K562 (cell line): ENCODE data around the gene PATL2. TPM values are rescaled to one million over a fixed set of nuclear protein-coding genes. Genes with fewer than 3 reads are reported as not detected.

Experiments used
- CCAR2 ChIP-seq: fragments of 200-400 bp; formaldehyde crosslinking; IDR thresholded peaks from 2 replicates; pipeline ENCODE4 v1.6.1; 2017; ENCODE audit warnings: mild to moderate bottlenecking, low read depth, low read length
- ESRRB ChIP-seq: fragments of 250-450 bp; sonication (Bioruptor Pico); IDR thresholded peaks from 2 replicates; pipeline ENCODE4 v1.5.0; 2020; ENCODE audit warnings: mild to moderate bottlenecking, moderate library complexity, borderline replicate concordance
- EWSR1 ChIP-seq: fragments of 450-650 bp; IDR thresholded peaks from 2 replicates; pipeline ENCODE4 v1.6.1; 2018; ENCODE audit warnings: borderline replicate concordance, mild to moderate bottlenecking, low read depth, moderate library complexity; ENCODE audit not compliant: partially characterized antibody
- HDAC3 ChIP-seq: fragments of 450-650 bp; IDR thresholded peaks from 2 replicates; pipeline ENCODE4 v1.6.1; 2018; ENCODE audit warnings: borderline replicate concordance, mild to moderate bottlenecking, moderate library complexity; ENCODE audit not compliant: partially characterized antibody
- MAFK ChIP-seq: IDR thresholded peaks from 2 replicates; pipeline ENCODE4 v1.6.1; 2011; ENCODE audit warnings: low read length, improper control_type of control experiment
- MBD2 ChIP-seq: sonication (generic); IDR thresholded peaks from 2 replicates; pipeline ENCODE4 v1.6.1; 2016; ENCODE audit warnings: low read depth, borderline replicate concordance
- MYC ChIP-seq, 2 experiments: fragments of 250-450 bp in 1 of 2; sonication (Bioruptor Pico) in 1 of 2; IDR thresholded peaks; 2 replicates each; pipeline versions ENCODE4 v1.5.1 to v1.6.1; 2012 to 2021; ENCODE audit warnings: low read depth in 2 of 2, borderline replicate concordance in 1 of 2, improper control_type of control experiment in 1 of 2, low read length in 1 of 2, mild to moderate bottlenecking in 1 of 2, moderate library complexity in 1 of 2
- NR4A1 ChIP-seq, 2 experiments: fragments of 250-450 bp in 1 of 2; fragments of 450-650 bp in 1 of 2; sonication (Bioruptor Pico) in 1 of 2; IDR thresholded peaks; 2 replicates each; pipeline versions ENCODE4 v1.4.0 to v1.6.1; 2016 to 2020; ENCODE audit warnings: mild to moderate bottlenecking in 2 of 2, missing compliant biosample characterization in 1 of 2, missing genetic modification characterization in 1 of 2, moderate library complexity in 1 of 2
- RBM25 ChIP-seq: fragments of 200-400 bp; formaldehyde crosslinking; IDR thresholded peaks from 2 replicates; pipeline ENCODE4 v1.6.1; 2018; ENCODE audit warnings: low read length, low read depth, moderate library complexity; ENCODE audit not compliant: severe bottlenecking
- polyA plus RNA-seq, 8 experiments: library from polyadenylated mRNA; depleted of rRNA in 4 of 8; stranded (reverse) in 5 of 8; unstranded in 3 of 8; fragments of >200 nt; fragmentation: Nextera tagmentation in 2 of 8; fragmentation: Illumina TruSeq in 1 of 8; extraction: Ambion mirVana in 2 of 8; extraction: Trizol in 1 of 8; gene quantifications; 2 replicates each; pipeline versions ENCODE4 v1.2.1 to v1.2.3, GENCODE V29; 2011 to 2014; ENCODE audit warnings: inconsistent platforms in 1 of 8, missing spikeins in 1 of 8
- total RNA-seq, 7 experiments: library from RNA; depleted of rRNA in 6 of 7; stranded (reverse); fragments of >200 nt in 6 of 7; fragmentation: Illumina TruSeq in 2 of 7; extraction: Trizol in 2 of 7; gene quantifications; 2 replicates each; pipeline versions ENCODE4 v1.2.1 to v1.2.3, GENCODE V29; 2011 to 2021; ENCODE audit warnings: low replicate concordance in 1 of 7
- TF ChIP-seq, protein P1 (sequence below), 2 experiments: IDR thresholded peaks; 2 replicates each; pipeline ENCODE4 v1.6.1; 2012; ENCODE audit warnings: improper control_type of control experiment in 2 of 2, low read depth in 2 of 2, low read length in 2 of 2, borderline replicate concordance in 1 of 2
- TF ChIP-seq, protein P2 (sequence below): fragments of 250-450 bp; sonication (Bioruptor Pico); IDR thresholded peaks from 2 replicates; pipeline ENCODE4 v1.9.0; 2021; ENCODE audit warnings: mild to moderate bottlenecking, inconsistent platforms
- TF ChIP-seq, protein P3 (sequence below): sonication (generic); formaldehyde crosslinking; IDR thresholded peaks from 2 replicates; pipeline ENCODE4 v1.8.1; 2023; ENCODE audit warnings: mild to moderate bottlenecking, missing genetic modification reagents
- TF ChIP-seq, protein P4 (sequence below): sonication (generic); formaldehyde crosslinking; IDR thresholded peaks from 2 replicates; pipeline ENCODE4 v1.8.0; 2022; ENCODE audit warnings: missing genetic modification reagents, mild to moderate bottlenecking, borderline replicate concordance

The PATL2 gene
- total and polyA plus RNA-seq, 9 of the 15 experiments (the other 6 are each of a cell fraction or from before 2014, with no cell fraction given), result 0.42 to 1.1 (median 0.86) TPM

DNA sequence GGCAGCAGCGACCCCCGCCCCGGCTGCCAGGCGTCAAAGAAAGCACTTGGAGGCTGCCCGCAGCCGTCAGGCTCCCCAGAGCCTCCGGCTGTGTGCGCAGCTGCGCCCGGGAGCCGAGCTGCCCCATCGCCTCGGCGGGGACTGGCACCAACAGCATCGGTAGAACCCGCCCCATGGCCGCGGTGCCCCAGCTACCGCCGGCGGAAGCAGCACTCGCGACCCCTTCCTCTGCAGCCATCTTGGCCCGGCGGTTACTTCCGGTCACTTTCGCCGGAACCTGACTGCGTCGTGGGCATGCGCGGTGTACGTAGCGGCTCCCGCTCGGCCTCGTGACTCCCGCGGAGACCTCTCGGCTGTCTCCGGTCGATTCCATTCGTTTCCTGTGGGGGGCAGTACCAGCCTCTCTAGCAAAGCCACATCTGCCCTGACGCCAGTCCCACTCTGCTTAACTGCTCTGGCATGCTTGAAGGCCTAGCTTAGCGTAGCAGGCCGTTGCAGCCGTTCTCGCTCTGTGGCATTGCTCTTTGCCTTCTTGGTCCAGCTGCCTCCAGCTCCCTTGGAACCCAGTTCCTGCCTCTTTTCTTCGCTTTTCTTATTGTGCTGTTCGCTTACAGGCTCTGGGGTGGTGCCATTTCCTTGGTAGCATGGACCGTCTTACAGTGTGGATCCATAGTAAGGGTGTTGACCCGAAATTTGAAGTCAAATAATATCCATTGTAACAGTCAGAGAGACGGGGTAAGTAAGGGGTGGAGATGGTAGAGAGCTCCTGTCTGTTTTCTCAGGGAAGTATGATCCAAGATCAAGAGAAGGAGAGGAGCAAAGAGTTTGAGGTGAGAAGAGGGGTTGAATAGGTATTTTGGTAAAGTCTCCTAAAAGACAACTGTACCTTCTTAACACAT lies 47.5 kb downstream of the PATL2 start, which contains the start of gene SPG11 (continued):
- TF ChIP-seq, protein P1, sequence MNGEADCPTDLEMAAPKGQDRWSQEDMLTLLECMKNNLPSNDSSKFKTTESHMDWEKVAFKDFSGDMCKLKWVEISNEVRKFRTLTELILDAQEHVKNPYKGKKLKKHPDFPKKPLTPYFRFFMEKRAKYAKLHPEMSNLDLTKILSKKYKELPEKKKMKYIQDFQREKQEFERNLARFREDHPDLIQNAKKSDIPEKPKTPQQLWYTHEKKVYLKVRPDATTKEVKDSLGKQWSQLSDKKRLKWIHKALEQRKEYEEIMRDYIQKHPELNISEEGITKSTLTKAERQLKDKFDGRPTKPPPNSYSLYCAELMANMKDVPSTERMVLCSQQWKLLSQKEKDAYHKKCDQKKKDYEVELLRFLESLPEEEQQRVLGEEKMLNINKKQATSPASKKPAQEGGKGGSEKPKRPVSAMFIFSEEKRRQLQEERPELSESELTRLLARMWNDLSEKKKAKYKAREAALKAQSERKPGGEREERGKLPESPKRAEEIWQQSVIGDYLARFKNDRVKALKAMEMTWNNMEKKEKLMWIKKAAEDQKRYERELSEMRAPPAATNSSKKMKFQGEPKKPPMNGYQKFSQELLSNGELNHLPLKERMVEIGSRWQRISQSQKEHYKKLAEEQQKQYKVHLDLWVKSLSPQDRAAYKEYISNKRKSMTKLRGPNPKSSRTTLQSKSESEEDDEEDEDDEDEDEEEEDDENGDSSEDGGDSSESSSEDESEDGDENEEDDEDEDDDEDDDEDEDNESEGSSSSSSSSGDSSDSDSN (IDR thresholded peaks at IDR 0.05; ENCODE audit: borderline replicate concordance in 1 of 2, low read depth in 2 of 2, low read length in 2 of 2), result 0 out of 4 replicates have a peak, but pooled peaks have one; percentile 18 to 19
- TF ChIP-seq NR4A1 (CRISPR knock-in tag; IDR thresholded peaks at IDR 0.05) (peak; percentile 93), NR4A1 (tag; IDR thresholded peaks at IDR 0.05) (peak; percentile 89), ESRRB (CRISPR knock-in tag) (peak; percentile 55; the same call in 1 of the 2 replicates), CCAR2 (no peak), MYC (IDR thresholded peaks at IDR 0.05; ENCODE audit: low read depth, low read length) (peak; percentile 93), MYC (CRISPR knock-in tag; IDR thresholded peaks at IDR 0.05; ENCODE audit: borderline replicate concordance, low read depth) (peak; percentile 73), HDAC3 (no peak), MAFK (0 out of 2 replicates have a peak, but pooled peaks have one; percentile 10), MBD2 (peak; percentile 56; the same call in 1 of the 2 replicates), RBM25 (no peak), EWSR1 (no peak)
- TF ChIP-seq, protein P2, sequence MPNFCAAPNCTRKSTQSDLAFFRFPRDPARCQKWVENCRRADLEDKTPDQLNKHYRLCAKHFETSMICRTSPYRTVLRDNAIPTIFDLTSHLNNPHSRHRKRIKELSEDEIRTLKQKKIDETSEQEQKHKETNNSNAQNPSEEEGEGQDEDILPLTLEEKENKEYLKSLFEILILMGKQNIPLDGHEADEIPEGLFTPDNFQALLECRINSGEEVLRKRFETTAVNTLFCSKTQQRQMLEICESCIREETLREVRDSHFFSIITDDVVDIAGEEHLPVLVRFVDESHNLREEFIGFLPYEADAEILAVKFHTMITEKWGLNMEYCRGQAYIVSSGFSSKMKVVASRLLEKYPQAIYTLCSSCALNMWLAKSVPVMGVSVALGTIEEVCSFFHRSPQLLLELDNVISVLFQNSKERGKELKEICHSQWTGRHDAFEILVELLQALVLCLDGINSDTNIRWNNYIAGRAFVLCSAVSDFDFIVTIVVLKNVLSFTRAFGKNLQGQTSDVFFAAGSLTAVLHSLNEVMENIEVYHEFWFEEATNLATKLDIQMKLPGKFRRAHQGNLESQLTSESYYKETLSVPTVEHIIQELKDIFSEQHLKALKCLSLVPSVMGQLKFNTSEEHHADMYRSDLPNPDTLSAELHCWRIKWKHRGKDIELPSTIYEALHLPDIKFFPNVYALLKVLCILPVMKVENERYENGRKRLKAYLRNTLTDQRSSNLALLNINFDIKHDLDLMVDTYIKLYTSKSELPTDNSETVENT, result no peak
- TF ChIP-seq, protein P3, sequence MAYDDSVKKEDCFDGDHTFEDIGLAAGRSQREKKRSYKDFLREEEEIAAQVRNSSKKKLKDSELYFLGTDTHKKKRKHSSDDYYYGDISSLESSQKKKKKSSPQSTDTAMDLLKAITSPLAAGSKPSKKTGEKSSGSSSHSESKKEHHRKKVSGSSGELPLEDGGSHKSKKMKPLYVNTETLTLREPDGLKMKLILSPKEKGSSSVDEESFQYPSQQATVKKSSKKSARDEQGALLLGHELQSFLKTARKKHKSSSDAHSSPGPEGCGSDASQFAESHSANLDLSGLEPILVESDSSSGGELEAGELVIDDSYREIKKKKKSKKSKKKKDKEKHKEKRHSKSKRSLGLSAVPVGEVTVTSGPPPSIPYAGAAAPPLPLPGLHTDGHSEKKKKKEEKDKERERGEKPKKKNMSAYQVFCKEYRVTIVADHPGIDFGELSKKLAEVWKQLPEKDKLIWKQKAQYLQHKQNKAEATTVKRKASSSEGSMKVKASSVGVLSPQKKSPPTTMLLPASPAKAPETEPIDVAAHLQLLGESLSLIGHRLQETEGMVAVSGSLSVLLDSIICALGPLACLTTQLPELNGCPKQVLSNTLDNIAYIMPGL (CRISPR knock-in tag), result peak; percentile 91; the same call in 1 of the 2 replicates
- TF ChIP-seq, protein P4, sequence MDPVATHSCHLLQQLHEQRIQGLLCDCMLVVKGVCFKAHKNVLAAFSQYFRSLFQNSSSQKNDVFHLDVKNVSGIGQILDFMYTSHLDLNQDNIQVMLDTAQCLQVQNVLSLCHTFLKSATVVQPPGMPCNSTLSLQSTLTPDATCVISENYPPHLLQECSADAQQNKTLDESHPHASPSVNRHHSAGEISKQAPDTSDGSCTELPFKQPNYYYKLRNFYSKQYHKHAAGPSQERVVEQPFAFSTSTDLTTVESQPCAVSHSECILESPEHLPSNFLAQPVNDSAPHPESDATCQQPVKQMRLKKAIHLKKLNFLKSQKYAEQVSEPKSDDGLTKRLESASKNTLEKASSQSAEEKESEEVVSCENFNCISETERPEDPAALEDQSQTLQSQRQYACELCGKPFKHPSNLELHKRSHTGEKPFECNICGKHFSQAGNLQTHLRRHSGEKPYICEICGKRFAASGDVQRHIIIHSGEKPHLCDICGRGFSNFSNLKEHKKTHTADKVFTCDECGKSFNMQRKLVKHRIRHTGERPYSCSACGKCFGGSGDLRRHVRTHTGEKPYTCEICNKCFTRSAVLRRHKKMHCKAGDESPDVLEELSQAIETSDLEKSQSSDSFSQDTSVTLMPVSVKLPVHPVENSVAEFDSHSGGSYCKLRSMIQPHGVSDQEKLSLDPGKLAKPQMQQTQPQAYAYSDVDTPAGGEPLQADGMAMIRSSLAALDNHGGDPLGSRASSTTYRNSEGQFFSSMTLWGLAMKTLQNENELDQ (CRISPR knock-in tag), result peak; percentile 68; the same call in 1 of the 2 replicates
